Measurements from ENCODE around the gene MGST2.
A peak's percentile ranks its signal among the peaks of the same experiment; 100 is the strongest.
"Not testable (repeated sequence)": the region's sequence is repeated elsewhere in the genome, so short reads cannot be mapped to it uniquely, and the experiment has no call there.

The MGST2 gene

GRCh38 chr4:139672732-139673131 lies 7.1 kb downstream of the MGST2 start:
- DNase-seq: no peak

- DNase-seq: peak; percentile 12
Observed at GRCh38 chr4:139674875-139675550, 9.4 kb downstream of the MGST2 start.

GRCh38 chr4:139675651-139676050 lies 10.0 kb downstream of the MGST2 start:
- DNase-seq: no peak

- DNase-seq: no peak
Observed at GRCh38 chr4:139676365-139676764, 10.7 kb downstream of the MGST2 start.

- no peak for DNase-seq
Observed at GRCh38 chr4:139676913-139677585, 11.4 kb downstream of the MGST2 start.

DNA sequence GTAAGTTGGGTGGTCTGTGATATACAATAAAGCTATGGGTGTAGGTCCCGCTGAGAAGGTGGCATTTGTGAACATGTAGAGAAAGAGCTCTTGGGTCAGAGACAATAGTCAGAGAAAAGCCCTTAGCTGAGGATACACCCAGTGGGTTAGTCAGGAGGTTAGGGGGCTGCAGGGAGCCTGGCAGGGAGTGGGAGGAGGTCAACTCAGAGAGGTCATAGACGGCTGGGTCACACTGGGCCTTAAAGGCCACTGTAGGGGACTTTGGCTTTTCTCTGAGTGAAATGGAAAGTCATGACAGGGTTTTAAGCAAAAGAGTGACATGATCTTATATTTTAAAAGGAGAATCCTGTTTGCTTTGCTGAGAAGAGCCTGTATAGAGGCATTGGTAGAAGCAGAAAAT lies 16.7 kb downstream of the MGST2 start:
- DNase-seq: no peak

DNA sequence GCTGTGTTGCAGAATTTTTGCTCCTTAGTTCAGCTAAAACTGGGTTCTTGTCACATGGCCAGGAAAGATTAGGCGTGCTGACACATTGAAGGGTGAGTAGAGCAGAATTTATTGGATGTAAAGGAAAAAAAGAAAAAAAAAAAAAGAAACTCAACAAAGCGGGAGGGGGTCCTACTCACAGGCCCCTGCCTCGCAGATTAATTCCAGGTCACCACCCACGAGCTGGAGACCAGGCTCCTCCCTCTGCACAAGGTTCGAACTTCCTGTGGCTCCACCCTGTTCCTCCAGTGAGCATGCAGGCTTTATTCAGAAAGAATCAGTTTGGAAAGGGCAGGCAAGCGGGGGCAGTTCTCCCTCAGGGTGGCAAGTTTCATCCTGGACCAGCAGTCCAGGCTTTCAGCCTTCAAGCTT lies 17.1 kb downstream of the MGST2 start:
- DNase-seq: no peak

DNA sequence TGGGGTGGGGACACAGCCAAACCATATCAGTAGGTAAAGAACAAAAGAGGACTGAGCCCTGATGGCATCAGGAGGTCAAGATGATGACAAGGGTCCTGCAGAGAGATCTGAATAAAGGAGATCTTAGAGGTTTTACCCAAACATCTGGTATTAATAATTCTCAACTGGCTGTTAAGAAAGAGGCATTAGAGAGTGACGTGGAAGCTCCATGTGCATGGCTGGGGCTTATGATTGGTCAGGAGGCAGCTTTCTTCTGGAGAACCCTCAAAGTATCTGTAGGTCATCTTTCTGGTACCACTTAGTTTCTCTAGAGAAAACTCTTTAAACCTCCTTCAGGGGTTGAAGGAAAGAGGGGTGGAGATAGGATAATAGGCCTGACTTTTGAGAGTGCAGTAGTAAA lies 18.7 kb downstream of the MGST2 start:
- no peak for DNase-seq

- no peak for DNase-seq
Observed at GRCh38 chr4:139685180-139685579, 19.6 kb downstream of the MGST2 start.

DNA sequence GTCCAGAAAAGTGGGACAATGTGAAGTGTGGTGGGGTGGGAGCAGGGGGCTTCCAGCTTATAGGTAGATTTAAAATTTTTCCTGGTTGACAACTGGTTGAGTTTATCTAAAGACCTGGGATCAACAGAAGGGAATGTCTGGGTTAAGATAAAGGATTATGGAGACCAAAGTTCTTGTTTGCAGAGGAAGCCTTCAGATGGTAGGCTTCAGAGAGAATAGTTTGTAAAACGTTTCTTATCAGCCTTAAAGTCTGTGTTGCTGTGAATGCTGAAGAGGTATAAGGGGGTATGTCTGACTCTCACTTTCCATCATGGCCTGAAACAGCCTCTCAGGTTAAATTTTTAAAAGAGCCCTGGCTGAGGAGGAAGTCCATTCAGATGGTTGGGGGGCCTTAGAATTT lies 20.5 kb downstream of the MGST2 start:
- no peak for DNase-seq

- DNase-seq: no peak
Observed at GRCh38 chr4:139686988-139687387, 21.4 kb downstream of the MGST2 start.

- DNase-seq: no peak
Observed at GRCh38 chr4:139689093-139689722, 23.6 kb downstream of the MGST2 start.

DNA sequence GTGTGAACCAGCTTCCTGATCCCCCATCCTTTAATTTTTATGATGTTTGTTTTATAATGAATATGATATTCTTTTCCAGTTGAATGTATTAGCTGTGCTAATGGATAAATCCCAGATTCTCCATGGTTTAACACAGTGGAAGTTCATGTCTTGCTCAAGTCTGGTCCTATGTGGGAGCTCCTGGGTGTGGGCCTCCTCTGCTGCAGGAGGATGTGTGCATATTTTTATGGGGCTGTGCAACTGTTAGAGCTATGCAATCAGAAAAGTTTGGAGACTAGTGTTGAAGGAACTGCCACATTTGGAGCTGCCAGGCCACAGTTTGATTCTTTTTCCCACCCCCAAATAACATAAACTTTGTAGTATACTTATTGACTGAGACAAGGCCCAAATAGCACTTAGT lies 24.8 kb downstream of the MGST2 start:
- DNase-seq: no peak

- DNase-seq: no peak
Observed at GRCh38 chr4:139692309-139693012, 26.8 kb downstream of the MGST2 start.

- no peak for DNase-seq
Observed at GRCh38 chr4:139694522-139695107, 29.0 kb downstream of the MGST2 start.

DNA sequence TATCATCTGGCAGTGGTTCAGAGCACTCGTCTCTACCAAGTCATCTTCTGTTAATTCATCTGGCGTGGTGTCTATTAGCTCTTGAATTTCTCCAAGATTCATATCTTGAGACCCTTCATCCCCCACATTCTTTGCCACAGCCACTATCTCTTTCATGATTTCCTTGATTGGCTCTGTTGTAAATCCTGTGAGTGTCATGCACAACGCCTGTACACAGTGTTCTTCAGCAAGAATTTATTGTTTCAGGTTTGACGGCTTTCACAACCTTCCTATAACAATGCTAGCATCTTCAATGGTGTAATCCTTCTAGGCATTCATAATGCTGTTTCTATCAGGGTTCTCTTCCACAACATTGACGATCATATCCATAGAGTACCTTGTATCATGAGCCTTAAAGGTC lies 30.9 kb downstream of the MGST2 start:
- no peak for DNase-seq

DNA sequence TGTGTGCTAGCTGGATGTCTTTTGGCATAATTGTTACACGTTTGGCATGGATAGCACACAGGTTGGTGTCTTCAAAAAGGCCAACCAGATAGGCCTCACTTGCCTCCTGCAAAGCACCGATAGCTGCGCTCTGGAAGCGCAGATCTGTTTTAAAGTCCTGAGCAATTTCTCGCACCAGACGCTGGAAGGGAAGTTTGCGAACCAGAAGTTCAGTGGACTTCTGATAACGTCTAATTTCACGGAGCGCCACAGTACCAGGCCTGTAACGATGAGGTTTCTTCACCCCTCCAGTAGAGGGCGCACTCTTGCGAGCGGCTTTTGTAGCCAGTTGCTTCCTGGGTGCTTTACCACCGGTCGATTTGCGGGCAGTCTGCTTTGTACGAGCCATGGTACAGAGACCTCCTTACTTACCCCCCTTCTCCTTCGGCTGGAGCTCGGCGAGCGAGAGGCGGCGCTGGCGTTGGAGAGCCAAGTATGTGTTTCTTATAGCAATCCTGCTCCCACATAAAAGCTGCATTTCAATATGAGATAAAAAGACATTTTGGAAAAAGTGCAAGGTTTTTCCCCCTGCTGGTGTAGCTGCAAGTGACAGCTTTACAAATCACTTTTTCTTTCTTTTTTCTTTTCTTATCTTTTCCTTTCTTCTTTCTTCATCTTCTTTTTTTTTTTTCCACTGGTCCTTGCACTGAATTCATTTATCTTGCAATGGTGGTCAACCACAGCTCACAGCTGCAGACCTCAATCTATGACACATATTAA lies 32.7 kb downstream of the MGST2 start:
- DNase-seq: not testable (repeated sequence)

GRCh38 chr4:139700568-139700967 lies 34.9 kb downstream of the MGST2 start:
- no peak for DNase-seq

DNA sequence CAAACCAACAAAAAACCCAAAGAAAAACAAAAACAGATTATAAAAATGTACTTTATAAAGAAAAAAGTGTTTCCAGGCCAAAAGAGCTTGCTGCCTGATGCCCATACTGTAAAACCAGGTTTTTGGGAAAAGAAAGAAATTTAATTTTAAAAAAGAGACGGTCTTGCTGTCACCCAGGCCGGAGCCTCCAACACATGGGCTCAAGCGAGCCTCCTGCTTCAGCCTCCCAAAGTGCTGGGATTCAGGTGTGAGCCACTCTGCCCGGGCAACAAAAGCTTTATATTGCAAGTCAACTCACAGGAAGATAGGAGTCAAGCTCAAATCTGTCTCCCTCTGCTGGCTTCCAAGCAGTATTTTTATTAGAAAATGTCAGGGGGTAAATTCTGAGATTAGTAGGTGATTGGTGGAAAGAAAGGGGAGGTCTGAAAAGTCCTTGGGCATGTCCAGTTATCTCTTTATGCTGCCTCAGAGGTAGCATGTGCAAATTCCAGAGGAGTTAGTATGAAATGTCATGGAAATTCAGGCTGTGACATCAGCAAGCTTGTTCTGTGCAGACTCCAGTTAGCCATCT lies 39.4 kb downstream of the MGST2 start:
- DNase-seq: no peak

DNA sequence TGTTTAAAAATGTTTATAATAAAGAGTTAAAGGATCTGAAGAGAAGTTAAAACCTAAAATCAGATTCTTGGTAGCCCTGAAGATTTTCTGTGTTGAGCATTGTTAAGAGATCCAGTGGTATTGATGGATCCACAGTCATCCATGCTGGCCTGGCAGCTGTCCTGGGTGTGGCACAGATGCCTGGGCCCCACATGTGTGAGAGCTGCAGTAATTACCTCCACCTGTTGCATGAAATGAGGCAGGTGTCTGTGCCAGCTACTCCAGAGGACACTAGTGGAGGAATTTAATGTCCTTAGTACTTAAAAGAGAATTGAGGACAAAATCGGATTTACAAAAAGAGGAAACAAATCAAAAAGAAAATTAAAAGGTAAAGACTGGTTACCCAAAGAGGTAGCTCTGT lies 44.0 kb downstream of the MGST2 start:
- DNase-seq: no peak

DNA sequence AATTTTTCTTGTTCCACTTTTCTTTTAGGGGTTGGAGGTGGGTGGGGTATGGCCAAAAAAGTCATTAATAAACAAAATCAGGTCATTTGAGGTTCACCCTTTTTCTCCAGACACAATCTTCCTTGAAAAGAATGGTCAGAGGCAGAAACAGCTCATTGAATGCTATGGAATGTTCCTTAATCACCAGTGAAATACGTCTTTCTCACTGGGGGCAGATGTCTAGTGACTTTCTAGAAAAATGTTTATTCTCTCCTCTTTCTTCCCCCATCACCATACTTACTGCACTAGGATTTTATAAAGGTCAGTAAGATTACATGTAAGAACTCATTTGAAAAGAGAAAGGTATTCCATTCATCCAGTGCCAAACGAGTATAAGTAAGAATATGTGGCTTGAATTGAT lies 44.5 kb downstream of the MGST2 start:
- no peak for DNase-seq

- no peak for DNase-seq
Observed at GRCh38 chr4:139711461-139711860, 45.8 kb downstream of the MGST2 start.

Data from CD4-positive, alpha-beta T cell treated with Interferon gamma for 1 hour (primary cell).